ENCODE data around the gene FAM219A.
"Not testable (repeated sequence)": the region's sequence is repeated elsewhere in the genome, so short reads cannot be mapped to it uniquely, and the experiment has no call there.

Gene FAM219A

DNA sequence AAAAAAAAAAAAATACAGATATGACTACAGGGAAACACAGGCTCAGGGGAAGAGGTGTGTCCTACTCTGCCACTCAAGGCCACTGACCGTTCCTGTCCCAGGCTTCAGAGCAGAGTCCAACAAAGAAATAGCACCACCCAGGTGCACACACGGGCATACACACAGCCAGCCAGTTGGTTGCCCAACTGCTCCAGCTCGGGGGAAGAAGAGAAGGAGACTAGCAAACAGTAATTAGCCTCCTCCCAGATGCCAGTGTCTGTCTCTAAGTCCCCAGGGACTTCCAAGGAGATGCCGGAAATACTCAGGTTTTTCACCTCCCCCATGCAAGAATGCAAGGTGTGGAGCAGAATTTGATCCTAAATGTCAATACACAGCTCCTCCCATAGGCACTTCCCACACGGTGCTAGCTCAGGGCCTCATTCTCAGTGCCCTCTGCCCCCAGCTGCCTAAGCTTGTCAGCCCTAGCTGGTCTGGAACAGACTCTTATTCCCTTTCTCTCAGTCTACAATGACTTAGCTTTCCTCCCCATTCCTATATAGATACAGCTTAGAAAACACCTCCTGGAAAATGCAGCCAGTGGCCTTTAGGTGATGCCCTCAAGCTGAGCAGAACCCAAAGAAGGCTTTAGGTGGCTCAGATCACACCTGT, 83.3 kb downstream of the FAM219A start:
- DNase-seq, result no peak

DNA sequence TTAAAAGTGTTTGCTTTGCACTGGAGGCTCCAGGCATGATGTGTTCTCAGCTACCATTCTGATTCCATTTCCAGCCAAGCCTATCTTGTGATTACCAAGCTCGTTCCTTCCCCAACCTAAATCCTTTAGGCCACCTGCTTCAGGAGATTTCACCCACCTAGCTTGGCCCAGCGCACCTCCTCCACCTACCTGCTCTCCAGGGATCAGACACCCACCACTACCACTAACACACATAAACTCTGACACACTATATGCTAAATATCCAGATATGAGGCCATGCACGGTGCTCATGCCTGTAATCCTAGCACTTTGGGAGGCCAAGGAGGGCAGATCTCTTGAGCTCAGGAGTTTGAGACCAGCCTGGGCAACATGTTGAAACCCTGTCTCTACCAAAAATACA, 84.0 kb downstream of the FAM219A start:
- DNase-seq, result no peak

DNA sequence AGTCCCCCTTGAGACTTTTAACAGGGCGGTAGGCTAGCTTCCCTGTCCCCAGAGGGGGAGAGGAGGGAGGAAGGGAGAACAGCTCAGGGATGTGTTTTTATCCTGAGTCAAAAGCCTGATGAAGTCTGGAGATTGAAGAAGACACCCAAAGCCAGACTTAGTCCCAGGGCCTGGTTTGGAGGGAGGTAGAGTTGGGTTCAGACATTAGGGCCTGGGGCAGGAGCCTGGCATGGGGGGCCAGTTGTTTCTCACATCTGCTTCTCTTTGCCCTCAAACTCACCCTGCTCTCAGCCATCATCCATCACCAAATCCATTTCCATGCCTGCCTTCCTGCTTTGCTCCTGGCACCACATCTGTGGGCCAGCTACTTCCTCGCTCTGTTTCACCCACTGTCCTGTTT, 84.6 kb downstream of the FAM219A start:
- no peak for DNase-seq

DNA sequence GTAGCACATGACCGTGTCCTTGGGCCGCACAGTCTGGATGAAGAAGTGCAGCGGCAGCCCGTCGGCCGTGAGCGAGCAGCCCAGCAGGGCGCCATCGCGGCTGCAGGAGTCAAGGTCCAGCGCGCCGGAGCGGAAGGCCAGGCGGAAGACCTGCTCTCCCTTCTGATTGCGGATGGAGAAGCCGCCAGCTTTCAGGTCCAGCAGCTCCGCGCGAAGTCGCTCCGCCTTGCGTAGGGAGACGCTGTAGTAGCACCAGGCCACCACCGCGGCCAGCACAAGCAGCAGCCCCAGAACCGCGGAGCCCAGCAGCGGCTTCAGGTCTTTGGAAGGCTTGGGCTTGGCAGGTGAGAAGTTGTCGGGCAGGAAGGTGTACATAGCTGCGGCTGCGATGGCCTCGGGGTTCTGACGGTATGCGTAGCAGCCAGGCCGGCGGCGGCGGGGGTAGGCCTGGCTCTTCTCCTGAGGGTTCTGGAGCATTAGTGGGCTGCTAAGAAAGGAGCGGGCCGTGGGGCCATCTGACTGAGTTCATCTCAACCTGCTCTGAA, 85.8 kb downstream of the FAM219A start:
- no peak for DNase-seq

DNA sequence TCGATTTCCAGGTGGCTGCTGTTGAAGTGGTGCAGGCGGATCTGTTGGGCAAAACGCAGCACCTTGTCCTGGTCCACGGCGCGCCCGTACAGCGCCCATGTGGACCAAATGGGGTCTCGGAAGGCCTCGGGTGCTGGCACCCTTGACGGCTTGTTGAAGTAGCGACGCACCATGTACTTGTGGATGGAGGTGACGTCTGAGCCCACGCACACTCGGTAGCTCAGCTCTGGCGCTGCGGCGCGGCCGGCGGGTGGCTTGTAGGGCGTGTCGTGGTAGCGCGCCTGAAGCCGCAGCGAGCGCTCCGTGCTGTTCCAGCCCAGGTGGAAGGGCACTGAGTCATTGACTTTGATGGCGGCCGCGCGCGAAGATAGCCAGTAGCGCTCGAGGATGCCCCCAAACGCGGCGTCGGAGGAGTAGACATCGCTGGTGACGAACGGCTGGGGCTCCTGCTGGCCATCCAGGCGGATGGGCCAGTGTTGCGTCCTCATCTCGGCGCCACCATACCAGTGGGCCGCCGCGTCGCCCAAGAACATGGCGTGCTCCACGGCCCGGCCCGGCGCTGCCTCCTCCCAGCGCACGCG, 86.4 kb downstream of the FAM219A start:
- DNase-seq, result no peak

DNA sequence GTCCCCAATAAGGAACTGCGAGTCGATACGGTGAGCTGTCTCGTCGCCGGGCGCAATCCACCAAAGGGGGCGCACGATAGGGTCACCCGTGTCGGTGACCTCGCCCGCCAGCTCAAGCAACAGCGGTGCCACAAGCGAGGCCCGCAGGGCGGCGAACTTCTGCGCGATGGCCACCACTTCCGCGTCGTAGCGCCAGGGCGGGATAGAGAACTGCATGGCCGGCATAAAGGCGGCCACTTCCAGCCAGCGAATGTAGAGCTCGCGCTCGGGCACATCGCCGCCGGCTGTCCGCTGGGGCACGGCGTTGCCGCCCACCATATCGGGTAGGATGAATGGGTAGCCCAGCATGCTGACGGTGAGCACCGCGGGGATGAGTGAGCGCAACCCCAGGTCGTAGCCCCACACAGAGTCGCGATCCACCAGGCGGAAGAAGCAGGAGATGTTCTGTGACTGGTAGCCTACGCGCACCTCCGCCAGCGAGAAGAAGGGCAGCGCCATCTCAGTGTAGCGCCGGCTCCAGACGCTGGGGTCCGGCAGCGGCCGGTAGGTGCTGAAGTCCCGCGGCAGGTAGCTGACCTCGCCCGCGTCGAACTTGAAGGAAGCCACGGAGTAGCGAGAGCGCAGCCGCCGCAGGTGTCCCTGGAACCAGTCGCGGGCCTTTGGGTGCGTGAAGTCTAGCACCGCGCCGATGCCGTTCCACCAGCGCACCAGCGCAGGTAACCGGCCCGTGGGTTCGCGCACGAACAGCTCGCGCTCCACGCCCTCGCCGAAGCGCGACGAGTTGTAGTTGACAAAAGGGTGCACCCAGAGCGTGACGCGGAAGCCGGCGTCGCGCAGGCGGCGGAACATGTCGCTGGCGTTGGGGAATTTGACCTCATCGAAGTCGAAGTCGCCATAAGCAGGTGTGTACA, 87.1 kb downstream of the FAM219A start:
- DNase-seq, result no peak

DNA sequence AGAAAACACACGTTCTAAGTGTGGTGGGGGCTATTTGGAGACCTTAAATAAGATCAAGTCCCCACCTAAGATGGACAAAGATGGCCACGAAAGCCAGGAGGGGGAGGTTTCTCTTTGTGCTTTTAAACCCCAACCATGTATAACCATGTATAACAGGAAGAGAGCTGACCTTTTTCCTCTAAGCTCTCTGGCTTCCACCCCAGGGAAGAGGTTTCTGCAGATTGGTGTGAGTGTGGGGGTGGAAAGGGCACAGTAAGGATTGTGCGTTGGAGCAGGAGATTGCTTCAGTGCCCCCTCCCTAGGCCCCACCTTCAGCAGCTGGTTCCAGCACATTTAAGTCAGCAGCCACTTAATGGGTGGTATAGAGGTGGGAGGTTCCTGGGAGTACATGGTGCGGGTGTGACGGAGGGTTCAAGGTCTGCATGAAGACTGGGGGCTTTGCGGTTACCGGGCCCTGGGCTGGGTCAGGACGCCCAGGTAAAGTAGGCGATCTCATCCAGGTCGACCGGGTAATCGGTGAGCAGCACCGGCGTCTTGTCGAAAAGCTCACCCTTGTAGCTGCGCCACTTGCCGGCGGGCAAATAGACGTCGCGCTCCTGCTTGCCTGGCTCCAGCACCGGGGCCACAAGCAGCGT, 87.9 kb downstream of the FAM219A start:
- DNase-seq, result no peak

DNA sequence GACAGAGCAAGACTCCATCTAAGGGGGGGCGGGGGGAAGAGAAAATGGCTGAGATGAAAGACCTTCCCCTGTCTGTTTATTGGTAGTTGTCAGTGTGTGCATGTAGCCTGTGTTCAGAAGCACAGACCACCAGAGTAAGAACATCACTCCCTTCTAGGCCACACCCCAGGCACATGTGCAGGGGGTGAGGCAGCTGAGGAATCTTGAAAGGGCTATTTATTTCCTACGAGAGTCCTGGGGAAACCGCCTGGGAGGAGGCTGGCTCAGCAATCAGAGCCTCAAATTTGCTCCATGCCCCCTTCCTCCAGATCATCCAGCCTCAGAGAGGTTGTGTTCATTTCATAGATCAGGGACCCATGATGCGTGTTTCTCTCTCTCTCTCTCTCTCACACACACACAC, 88.7 kb downstream of the FAM219A start:
- no peak for DNase-seq

DNA sequence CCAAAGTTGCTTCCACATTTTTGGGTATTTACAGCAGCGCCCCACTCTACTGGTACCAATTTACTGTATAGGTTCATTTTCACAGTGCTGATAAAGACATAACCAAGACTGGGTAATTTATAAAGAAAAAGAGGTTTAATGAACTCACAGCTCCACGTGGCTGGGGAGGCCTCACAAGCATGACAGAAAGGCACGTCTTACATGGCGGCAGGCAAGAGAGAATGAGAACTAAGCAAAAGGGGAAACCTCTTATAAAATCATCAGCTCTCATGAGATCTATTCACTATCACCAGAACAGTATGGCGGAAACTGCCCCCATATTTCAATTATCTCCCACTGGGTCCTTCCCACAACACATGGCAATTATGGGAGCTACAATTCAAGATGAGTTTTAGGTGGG, 89.6 kb downstream of the FAM219A start:
- DNase-seq, result not testable (repeated sequence)

DNA sequence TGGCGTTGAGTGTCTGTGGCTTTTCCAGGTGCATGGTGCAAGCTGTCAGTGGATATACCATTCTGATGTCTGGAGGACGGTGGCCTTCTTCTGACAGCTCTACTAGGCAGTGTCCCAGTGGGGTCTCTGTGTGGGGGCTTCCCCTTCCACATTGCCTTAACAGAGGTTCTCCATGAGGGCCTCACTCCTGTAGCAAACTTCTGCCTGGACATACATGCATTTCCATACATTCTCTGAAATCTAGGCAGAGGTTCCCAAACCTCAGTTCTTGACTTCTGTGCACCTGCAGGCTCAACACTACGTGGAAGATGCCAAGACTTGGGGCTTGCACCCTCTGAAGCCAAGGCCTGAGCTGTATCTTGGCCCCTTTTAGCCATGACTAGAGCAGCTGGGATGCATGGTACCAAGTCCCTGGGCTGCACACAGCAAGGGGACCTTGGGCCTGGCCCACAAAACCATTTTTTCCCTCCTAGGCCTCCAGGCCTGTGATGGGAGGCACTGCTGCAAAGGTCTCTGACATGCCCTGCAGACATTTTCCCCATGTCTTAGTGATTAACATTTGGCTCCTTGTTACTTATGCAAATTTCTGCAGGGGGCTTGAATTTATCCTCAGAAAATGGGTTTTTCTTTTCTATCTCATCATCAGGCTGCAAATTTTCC, 90.5 kb downstream of the FAM219A start:
- not testable (repeated sequence) for DNase-seq

DNA sequence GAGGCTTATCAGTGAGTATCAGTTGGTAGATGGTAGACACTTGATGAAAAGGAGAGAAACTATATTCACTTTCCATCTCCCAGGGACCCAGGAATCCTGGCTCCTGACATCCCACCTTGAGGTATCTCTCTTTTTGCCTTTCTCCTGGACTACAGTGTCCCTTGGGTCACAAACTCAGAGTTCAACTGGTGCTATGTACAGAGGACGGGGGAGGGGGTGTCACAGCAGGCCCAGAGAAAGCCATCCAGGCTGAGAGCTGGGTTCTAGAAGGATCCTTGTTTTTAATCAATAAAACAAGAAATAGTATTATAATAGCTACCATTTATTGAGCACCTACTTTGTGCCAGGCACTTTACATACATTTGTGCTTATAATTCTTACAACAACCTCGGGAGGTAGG, 92.0 kb downstream of the FAM219A start:
- DNase-seq, result no peak

DNA sequence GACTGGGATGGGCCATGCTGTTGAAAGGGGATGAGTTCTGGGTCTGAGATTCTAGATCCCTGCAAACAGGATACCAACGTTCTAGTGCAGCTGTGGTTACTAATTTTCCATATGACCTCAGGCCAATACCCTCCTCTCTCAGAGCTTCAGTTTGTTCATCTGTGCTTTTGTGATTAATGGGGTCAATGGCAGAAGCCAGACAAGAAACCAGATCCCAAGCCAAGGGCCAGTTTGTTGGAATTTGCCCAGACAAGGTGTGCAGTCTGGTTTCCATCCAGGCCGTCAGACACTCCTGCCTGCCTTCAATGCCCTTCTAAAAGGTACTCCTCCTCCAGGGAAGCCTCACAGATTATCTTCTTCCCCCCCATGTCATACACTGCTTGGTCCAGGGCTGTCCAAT, 93.1 kb downstream of the FAM219A start:
- no peak for DNase-seq

DNA sequence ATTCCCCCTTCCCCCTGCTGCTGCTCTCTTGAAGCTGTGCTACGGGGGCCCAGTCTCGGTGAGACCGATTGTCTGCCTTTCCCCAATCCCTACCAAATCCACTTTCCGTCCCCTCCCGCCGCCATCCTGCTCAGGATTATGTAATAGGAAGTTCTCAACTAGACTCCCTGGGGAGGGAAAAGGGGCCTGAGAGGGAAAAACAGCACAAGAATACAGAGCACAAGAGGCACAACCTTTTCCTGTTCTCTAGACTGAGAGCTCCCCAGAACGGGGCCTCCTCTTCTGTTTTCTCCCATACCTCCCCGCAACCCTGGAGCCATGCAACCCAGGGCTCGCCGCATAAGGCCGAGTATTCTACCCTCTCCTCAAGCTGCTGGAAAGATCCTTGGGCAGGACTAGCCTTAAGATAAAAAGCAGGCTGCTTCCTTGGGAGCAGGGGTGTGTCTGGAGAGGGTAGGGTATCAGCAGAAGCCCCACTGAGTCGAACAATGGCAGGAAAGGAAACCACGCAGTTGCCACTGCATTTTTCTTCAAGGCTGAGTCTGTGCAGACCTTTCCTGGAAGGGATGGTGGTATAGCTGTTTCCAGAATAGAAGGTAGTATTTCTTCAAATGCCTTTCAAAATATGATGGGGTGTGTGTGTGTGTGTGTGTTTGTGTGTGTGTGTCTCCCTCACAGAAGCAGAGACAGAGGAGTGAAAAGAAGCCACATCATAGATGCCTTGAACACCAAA, 94.6 kb downstream of the FAM219A start:
- DNase-seq, result no peak

DNA sequence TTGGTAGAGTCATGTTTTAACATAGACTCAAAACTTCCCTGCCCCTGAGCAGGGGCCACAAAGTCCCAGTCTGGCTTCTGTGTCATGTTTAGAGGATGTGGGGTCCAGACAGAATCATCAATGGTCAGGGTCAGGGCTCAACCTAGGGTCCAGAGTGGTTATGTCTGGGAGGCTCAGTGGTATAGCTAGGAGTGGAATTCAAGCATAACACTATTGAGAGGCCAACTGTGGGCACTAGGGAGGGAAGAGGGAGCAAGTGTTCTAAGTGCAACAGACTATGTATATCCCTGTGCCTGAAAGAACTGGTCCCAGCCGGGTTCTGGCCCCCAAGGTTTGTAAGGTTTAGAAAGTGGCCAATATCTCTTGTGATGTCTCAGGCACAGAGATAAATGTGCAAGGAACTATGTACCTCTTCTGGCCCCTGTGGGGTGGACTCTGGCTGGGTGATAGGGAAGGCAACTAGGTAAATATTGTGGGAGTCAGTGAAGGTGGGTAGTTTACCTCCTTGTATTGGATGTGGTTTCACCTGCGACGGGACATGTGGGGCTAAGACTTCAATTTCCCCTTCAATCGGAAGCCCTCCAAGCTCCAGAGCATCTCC, 95.7 kb downstream of the FAM219A start:
- no peak for DNase-seq

DNA sequence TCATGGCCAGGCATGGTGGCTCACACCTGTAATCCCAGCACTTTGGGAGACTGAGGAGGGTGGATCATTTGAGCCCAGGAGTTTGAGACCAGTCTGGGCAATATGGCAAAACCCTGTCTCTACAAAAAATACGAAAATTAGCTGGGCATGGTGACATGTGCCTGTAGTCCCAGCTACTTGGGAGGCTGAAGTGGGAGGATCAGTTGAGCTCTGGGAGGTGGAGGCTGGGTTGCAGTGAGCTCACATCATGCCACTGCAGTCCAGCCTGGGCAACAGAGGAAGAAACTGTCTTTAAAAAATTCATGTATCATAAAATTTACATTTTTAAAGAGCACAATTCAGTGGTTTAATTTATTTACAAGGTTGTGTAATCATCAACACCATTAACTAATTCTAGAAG, 105.4 kb downstream of the FAM219A start:
- not testable (repeated sequence) for DNase-seq

DNA sequence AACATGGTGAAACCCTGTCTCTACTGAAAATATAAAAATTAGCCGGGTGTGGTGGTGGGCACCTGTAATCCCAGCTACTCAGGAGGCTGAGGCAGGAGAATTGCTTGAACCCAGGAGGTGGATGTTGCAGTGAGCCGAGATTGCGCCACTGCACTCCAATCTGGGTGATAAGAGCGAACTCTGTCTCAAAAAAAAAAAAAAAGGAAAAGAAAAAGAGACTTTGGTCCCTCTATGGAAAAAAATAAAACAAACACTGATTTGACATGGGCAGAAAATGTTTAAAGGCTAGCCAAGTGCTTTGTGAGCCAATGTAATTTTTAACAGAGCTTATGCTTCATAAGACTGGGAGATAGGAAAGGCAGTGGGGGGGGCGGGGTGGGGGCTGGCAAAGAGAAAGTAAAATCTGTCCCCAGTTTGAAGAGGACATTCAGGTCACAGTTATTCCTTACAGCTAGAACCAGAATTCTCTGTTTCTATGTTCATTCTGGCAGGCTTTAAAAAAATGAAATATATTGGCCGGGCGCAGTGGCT, 106.2 kb downstream of the FAM219A start:
- not testable (repeated sequence) for DNase-seq

DNA sequence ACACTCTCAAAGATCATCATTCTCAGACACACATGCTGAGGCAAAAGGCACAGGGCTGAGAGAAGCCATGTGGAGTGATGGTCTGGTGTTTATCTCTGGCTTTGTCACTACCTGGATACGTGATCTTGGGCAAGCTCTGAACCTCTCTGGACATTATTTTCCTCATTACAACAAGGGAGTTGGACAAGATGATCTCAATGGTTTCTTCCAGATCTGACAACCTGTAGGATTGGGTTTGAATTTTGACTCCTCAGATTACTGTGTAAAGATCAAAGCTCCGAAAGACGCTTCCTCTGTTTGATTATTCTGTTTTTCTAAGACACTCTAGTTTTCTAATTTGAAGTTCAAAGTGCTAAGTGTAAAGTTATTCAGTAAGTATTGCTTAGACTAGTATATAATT, 109.0 kb downstream of the FAM219A start:
- no peak for DNase-seq

Measured in NK-92 treated with Interleukin-12 subunit alpha and Interleukin-12 subunit beta, amount 100 ng/mL, for 24 hours (cell line).